Vagina (tissue), 2 donors: Measurements from ENCODE around the gene EIF3K. TPM values are rescaled to one million over a fixed set of nuclear protein-coding genes. Genes with fewer than 3 reads are reported as not detected.
A peak's percentile ranks its signal among the peaks of the same experiment; 100 is the strongest.

Experiments
- DNase-seq, 2 donors: peaks; one replicate each; pipeline ENCODE4 v3.0.0-alpha.2; 2017; ENCODE audit errors: extremely low spot score in 2 of 2
- H3K27ac ChIP-seq: fragments of 200-600 bp; sonication (generic); one replicate; pipeline ENCODE4 v1.5.1; 2019
- H3K27me3 ChIP-seq: fragments of 200-600 bp; sonication (generic); one replicate; pipeline ENCODE4 v1.5.1; 2019
- H3K36me3 ChIP-seq, 2 donors: fragments of 200-600 bp; sonication (generic); one replicate each; pipeline ENCODE4 v1.5.1; 2017 to 2019
- H3K4me1 ChIP-seq: fragments of 200-600 bp; sonication (generic); one replicate; pipeline ENCODE4 v1.5.1; 2019
- H3K4me3 ChIP-seq, 2 donors: fragments of 200-600 bp; sonication (generic); 1 replicate in 1 of 2; 2 replicates in 1 of 2; pipeline ENCODE4 v1.5.1; 2016 to 2019
- H3K9me3 ChIP-seq: fragments of 200-600 bp; sonication (generic); one replicate; pipeline ENCODE4 v1.5.1; 2019
- CTCF ChIP-seq, 3 experiments: fragments of 450-650 bp in 2 of 3; fragments of 200-600 bp in 1 of 3; sonication (generic) in 1 of 3; IDR thresholded peaks; one replicate each; pipeline ENCODE4 v1.5.1; 2017 to 2019; ENCODE audit warnings: antibody characterized with exemption in 3 of 3, mild to moderate bottlenecking in 2 of 3, moderate library complexity in 2 of 3
- POLR2A ChIP-seq, 2 donors: fragments of 450-650 bp; IDR thresholded peaks; one replicate each; pipeline ENCODE4 v1.6.1; 2017; ENCODE audit warnings: antibody characterized with exemption in 2 of 2, mild to moderate bottlenecking in 2 of 2, moderate library complexity in 2 of 2
- POLR2AphosphoS5 ChIP-seq, 2 donors: sonication (generic); formaldehyde crosslinking; IDR thresholded peaks; one replicate each; pipeline ENCODE4 v1.9.0; 2017; ENCODE audit warnings: antibody characterized with exemption in 2 of 2, mild to moderate bottlenecking in 2 of 2, low read depth in 1 of 2; ENCODE audit not compliant: insufficient read depth in 1 of 2
- intact Hi-C: fragments of 100-400 bp; cut with DNase I; formaldehyde crosslinking; loops from one replicate; pipeline ENCODE4 v1.15.1; 2023
- total RNA-seq: library from RNA; depleted of rRNA; stranded (reverse); fragments of >200 nt; gene quantifications from one replicate; pipeline ENCODE4 v1.2.3, GENCODE V29; 2016

EIF3K gene
- total RNA-seq, 1 donor from 2014 or later = 349 TPM

GRCh38 chr19:38667661-38668171 is 48.7 kb downstream of the EIF3K start:
- H3K27me3 ChIP-seq = no peaks in the 10 kb centered on the region
- peaks cover 94% of the 10 kb centered on the region for H3K4me1 ChIP-seq
- no peak overlapping the region for H3K4me3 ChIP-seq
- H3K36me3 ChIP-seq = no peaks in the 10 kb centered on the region
- DNase-seq = no peak
- intact Hi-C loops = no loop called here
- no peaks in the 10 kb centered on the region for H3K9me3 ChIP-seq
- H3K27ac ChIP-seq = peak overlapping the region; percentile 97
- TF ChIP-seq CTCF (IDR thresholded peaks at IDR 0.05) (no peak), POLR2AphosphoS5 (IDR thresholded peaks at IDR 0.05; ENCODE audit: insufficient read depth in 1 of 2, low read depth in 1 of 2) (no peak), POLR2A (IDR thresholded peaks at IDR 0.05) (no peak)

GRCh38 chr19:38669552-38669951 is 50.6 kb downstream of the EIF3K start:
- H3K9me3 ChIP-seq = no peaks in the 10 kb centered on the region
- TF ChIP-seq POLR2AphosphoS5 (IDR thresholded peaks at IDR 0.05; ENCODE audit: insufficient read depth in 1 of 2, low read depth in 1 of 2) = no peak
- no peak for TF ChIP-seq POLR2A (IDR thresholded peaks at IDR 0.05)
- no peak for TF ChIP-seq CTCF (IDR thresholded peaks at IDR 0.05)
- no peaks in the 10 kb centered on the region for H3K36me3 ChIP-seq
- intact Hi-C loops = no loop called here
- peak overlapping the region in 1 of 2 donors; percentile 1 for H3K4me3 ChIP-seq
- DNase-seq = no peak
- H3K4me1 ChIP-seq = peaks cover 84% of the 10 kb centered on the region
- no peaks in the 10 kb centered on the region for H3K27me3 ChIP-seq
- H3K27ac ChIP-seq = peak overlapping the region; percentile 97

- DNase-seq = no peak
- intact Hi-C loops = no loop called here
- Histone ChIP-seq H3K4me3 (no peak overlapping the region), H3K27me3 (no peaks in the 10 kb centered on the region), H3K4me1 (peaks cover 83% of the 10 kb centered on the region), H3K9me3 (no peaks in the 10 kb centered on the region), H3K27ac (peak overlapping the region; percentile 97), H3K36me3 (no peaks in the 10 kb centered on the region)
- TF ChIP-seq CTCF (IDR thresholded peaks at IDR 0.05) (no peak), POLR2AphosphoS5 (IDR thresholded peaks at IDR 0.05; ENCODE audit: insufficient read depth in 1 of 2, low read depth in 1 of 2) (no peak), POLR2A (IDR thresholded peaks at IDR 0.05) (no peak)
Observed at GRCh38 chr19:38670921-38671398, 52.0 kb downstream of the EIF3K start.

DNA sequence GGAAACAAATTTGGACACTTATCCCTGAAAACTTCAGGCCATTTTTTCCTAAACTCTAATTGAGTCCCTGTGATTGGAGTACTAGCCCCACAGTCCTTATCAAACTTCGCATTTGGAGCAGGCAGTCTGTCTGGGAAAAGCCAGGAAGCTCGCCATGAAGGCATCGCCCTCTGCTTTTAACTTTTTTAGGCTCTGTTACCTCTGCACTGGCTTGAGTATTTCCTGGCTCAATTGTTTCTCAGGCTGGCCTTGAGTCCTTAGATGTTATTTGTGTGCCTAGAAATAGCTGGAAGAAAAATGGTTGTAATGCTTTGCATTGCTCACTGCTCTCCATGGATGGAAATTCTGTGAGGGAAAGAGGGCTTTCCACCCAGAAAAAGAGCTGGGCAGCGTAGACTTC is 52.7 kb downstream of the EIF3K start:
- no peak for DNase-seq
- Histone ChIP-seq H3K27me3 (no peaks in the 10 kb centered on the region), H3K36me3 (no peaks in the 10 kb centered on the region), H3K9me3 (no peaks in the 10 kb centered on the region), H3K4me1 (peaks cover 83% of the 10 kb centered on the region), H3K4me3 (no peak overlapping the region), H3K27ac (peak overlapping the region; percentile 97)
- intact Hi-C loops = no loop called here
- no peak for TF ChIP-seq POLR2A (IDR thresholded peaks at IDR 0.05)
- peak in 1 of 2 donors; percentile 59 for TF ChIP-seq POLR2AphosphoS5 (IDR thresholded peaks at IDR 0.05; ENCODE audit: insufficient read depth in 1 of 2, low read depth in 1 of 2)

GRCh38 chr19:38673030-38673429 is 54.0 kb downstream of the EIF3K start:
- no peak for TF ChIP-seq POLR2AphosphoS5 (IDR thresholded peaks at IDR 0.05; ENCODE audit: insufficient read depth in 1 of 2, low read depth in 1 of 2)
- TF ChIP-seq POLR2A (IDR thresholded peaks at IDR 0.05) = no peak
- TF ChIP-seq CTCF (IDR thresholded peaks at IDR 0.05) = no peak
- Histone ChIP-seq H3K4me1 (peaks cover 83% of the 10 kb centered on the region), H3K36me3 (no peaks in the 10 kb centered on the region), H3K9me3 (no peaks in the 10 kb centered on the region), H3K4me3 (no peak overlapping the region), H3K27ac (peak overlapping the region; percentile 97), H3K27me3 (no peaks in the 10 kb centered on the region)
- DNase-seq = no peak
- intact Hi-C loops = no loop called here
